Measurements from ENCODE around the gene CAMK1D. TPM values are rescaled to one million over a fixed set of nuclear protein-coding genes. Genes with fewer than 3 reads are reported as not detected.

The CAMK1D gene
- total RNA-seq, 1 experiment from 2014 or later = 3.9 TPM

- no peak for DNase-seq (ENCODE audit: low read depth)
Measured at GRCh38 chr10:12369982-12370381, 20.6 kb downstream of the CAMK1D start.

- no peak for DNase-seq (ENCODE audit: low read depth)
Measured at GRCh38 chr10:12372846-12373245, 23.5 kb downstream of the CAMK1D start.

- DNase-seq (ENCODE audit: low read depth) = no peak
Measured at GRCh38 chr10:12375076-12375504, 25.7 kb downstream of the CAMK1D start.

- no peak for DNase-seq (ENCODE audit: low read depth)
Measured at GRCh38 chr10:12376211-12376610, 26.9 kb downstream of the CAMK1D start.

- no peak for DNase-seq (ENCODE audit: low read depth)
Measured at GRCh38 chr10:12377658-12378290, 28.4 kb downstream of the CAMK1D start.

GRCh38 chr10:12380999-12381398 lies 31.7 kb downstream of the CAMK1D start:
- DNase-seq (ENCODE audit: low read depth) = no peak

- DNase-seq (ENCODE audit: low read depth) = no peak
Measured at GRCh38 chr10:12381536-12382156, 32.3 kb downstream of the CAMK1D start.

GRCh38 chr10:12382157-12382548 lies 32.8 kb downstream of the CAMK1D start:
- DNase-seq (ENCODE audit: low read depth) = no peak

GRCh38 chr10:12382956-12383531 lies 33.7 kb downstream of the CAMK1D start:
- no peak for DNase-seq (ENCODE audit: low read depth)

- no peak for DNase-seq (ENCODE audit: low read depth)
Measured at GRCh38 chr10:12384906-12385305, 35.6 kb downstream of the CAMK1D start.

GRCh38 chr10:12387561-12388210 lies 38.3 kb downstream of the CAMK1D start:
- DNase-seq (ENCODE audit: low read depth) = no peak

- DNase-seq (ENCODE audit: low read depth) = no peak
Measured at GRCh38 chr10:12388671-12389070, 39.3 kb downstream of the CAMK1D start.

- DNase-seq (ENCODE audit: low read depth) = no peak
Measured at GRCh38 chr10:12389154-12389734, 39.9 kb downstream of the CAMK1D start.

- no peak for DNase-seq (ENCODE audit: low read depth)
Measured at GRCh38 chr10:12390733-12391132, 41.4 kb downstream of the CAMK1D start.

GRCh38 chr10:12391206-12391605 lies 41.9 kb downstream of the CAMK1D start:
- DNase-seq (ENCODE audit: low read depth) = no peak

- DNase-seq (ENCODE audit: low read depth) = no peak
Measured at GRCh38 chr10:12393831-12394230, 44.5 kb downstream of the CAMK1D start.

GRCh38 chr10:12394241-12395033 lies 45.1 kb downstream of the CAMK1D start:
- peak; percentile 76 for DNase-seq (ENCODE audit: low read depth)

- no peak for DNase-seq (ENCODE audit: low read depth)
Measured at GRCh38 chr10:12396093-12396492, 46.7 kb downstream of the CAMK1D start.

- no peak for DNase-seq (ENCODE audit: low read depth)
Measured at GRCh38 chr10:12396567-12396966, 47.2 kb downstream of the CAMK1D start.

GRCh38 chr10:12397147-12397896 lies 48.0 kb downstream of the CAMK1D start:
- DNase-seq (ENCODE audit: low read depth) = no peak

Measured in HT1080 (cell line).